Measurements from ENCODE around the gene GNB1L.
"Not testable (repeated sequence)": the region's sequence is repeated elsewhere in the genome, so short reads cannot be mapped to it uniquely, and the experiment has no call there.

Gene GNB1L

DNA sequence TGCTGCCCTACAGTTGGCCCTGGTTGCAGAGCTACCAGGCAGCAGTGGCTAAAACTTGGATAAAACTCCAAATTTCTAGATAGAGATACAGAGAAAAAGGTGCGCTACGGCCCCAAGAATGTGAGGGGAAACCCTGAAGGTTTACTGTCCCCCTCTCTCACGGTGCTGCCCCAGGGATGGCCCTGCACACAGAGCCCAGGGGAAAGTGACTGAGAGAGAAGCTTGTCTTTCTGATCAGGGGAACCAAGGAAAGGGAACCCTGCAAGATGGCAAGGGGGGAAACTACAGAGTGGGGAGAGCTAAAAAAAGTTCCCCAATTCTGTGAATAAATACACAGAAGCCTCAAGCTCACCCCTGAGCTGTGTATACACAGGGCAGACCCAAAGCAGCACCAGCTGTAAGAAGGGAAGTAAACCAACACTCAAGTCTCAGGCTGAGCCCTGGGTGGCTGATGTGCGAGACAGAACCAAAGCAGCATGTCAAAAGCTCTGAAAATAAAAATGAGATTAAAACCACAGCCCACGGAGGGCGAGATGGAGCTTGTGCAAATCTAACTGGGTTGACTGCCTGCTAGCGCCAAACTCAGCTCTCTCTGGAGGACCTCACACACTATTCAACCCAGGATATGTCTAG lies 22.1 kb downstream of the GNB1L start:
- no peak for DNase-seq (ENCODE audit: extremely low read depth, low read depth)
- TF ChIP-seq, protein P1, sequence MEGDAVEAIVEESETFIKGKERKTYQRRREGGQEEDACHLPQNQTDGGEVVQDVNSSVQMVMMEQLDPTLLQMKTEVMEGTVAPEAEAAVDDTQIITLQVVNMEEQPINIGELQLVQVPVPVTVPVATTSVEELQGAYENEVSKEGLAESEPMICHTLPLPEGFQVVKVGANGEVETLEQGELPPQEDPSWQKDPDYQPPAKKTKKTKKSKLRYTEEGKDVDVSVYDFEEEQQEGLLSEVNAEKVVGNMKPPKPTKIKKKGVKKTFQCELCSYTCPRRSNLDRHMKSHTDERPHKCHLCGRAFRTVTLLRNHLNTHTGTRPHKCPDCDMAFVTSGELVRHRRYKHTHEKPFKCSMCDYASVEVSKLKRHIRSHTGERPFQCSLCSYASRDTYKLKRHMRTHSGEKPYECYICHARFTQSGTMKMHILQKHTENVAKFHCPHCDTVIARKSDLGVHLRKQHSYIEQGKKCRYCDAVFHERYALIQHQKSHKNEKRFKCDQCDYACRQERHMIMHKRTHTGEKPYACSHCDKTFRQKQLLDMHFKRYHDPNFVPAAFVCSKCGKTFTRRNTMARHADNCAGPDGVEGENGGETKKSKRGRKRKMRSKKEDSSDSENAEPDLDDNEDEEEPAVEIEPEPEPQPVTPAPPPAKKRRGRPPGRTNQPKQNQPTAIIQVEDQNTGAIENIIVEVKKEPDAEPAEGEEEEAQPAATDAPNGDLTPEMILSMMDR (IDR thresholded peaks at IDR 0.05; ENCODE audit: low read depth, low read length), result no peak

DNA sequence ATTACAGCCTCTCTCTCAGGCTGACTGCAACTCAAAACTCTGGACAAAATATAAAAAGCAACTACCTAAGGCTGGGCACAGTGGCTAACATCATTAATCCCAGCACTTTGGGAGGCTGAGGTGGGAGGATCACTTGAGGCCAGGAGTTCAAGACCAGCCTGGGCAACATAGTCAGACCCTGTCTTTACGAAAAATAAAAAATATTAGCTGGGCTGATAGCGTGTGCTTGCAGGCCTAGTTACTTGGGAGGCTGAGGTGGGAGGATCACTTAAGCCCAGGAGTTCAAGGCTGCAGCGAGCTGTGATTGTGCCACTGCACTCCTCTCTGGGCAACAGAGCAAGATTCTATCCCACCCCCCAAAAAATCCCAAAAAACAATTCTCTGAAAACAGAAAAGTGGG lies 22.7 kb downstream of the GNB1L start:
- DNase-seq (ENCODE audit: extremely low read depth, low read depth), result not testable (repeated sequence)

DNA sequence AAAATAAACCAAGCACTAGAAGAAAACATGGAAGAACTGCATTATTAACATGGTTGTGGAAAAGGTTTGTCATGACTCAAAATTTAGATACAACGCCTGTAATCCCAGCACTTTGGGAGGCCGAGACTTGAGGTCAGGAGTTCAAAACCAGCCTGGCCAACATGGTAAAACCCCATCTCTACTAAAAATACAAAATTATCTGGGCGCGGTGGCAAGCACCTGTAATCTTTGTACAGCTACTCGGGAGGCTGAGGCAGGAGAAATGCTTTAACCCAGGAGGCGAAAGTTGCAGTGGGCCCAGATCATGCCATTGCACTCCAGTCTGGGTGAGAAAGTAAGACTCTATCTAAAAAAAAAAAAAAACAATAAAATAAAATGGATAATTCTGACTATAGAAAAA lies 23.7 kb downstream of the GNB1L start:
- DNase-seq (ENCODE audit: extremely low read depth, low read depth), result no peak
- TF ChIP-seq, protein P1 (IDR thresholded peaks at IDR 0.05; ENCODE audit: low read depth, low read length), result no peak

DNA sequence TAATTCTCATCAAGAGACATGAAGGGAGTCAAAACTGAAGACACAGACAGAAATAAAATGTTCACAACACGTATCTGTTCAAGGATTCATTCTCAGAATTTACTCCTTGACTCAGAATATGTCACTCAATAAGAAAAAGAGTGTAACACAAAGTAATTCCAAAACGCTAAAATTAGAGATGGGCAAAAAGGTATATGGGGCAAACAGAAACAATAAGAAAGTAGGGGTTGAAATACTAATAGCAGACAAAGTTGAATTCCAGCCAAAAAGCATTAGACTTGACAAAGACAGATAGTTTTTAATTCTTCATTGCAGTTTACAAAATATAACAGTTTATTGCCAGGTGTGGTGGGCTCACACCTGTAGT lies 26.7 kb downstream of the GNB1L start:
- TF ChIP-seq, protein P1 (IDR thresholded peaks at IDR 0.05; ENCODE audit: low read depth, low read length), result no peak
- no peak for DNase-seq (ENCODE audit: extremely low read depth, low read depth)

DNA sequence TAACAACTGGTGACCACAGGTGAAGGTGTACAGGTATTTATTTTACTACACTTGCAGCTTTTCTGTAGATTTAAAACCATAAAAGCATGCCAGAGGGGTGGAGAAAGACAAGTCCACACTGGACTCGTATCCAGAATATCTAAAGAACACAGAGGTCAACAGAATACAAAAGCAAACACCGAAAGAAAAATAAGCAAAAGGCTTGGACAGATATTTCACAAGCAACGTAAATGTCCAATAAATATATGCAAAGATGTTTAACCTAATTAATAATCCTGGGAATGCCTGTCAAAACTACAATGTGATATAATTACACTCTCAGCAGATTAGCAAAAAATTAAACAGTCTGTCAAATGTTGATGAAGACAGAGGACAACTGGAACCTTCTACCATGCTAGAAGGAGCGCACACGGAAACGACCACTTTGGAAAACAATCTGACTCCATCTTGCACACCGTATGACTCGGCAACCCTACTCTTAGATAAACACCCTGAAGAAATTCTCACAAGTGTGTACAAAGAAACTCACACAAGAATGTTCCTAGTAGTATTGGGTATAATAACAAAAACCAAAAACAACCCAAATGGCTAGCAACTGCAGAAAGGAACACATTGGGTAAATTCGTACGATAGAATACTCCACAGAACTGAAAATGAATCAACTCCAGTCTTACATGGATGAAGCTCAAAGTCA lies 27.2 kb downstream of the GNB1L start:
- TF ChIP-seq, protein P1 (IDR thresholded peaks at IDR 0.05; ENCODE audit: low read depth, low read length), result no peak
- DNase-seq (ENCODE audit: extremely low read depth, low read depth), result no peak

DNA sequence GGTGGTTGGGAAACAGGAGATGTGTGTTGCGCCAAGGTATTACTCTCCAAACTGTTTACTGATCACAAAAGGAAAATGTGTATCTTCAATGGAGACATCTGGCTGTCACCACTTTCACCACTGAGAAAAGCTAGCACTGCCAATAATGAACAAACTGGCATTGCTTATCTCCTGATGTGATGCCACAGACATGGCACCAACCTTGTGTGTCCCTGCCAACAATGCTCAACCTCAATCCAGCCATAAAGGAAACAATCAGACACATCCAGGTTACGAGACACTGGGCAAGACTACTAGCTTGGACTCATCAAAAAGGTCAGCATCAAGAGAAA lies 28.1 kb downstream of the GNB1L start:
- TF ChIP-seq, protein P1 (IDR thresholded peaks at IDR 0.05; ENCODE audit: low read depth, low read length), result no peak
- no peak for DNase-seq (ENCODE audit: extremely low read depth, low read depth)

DNA sequence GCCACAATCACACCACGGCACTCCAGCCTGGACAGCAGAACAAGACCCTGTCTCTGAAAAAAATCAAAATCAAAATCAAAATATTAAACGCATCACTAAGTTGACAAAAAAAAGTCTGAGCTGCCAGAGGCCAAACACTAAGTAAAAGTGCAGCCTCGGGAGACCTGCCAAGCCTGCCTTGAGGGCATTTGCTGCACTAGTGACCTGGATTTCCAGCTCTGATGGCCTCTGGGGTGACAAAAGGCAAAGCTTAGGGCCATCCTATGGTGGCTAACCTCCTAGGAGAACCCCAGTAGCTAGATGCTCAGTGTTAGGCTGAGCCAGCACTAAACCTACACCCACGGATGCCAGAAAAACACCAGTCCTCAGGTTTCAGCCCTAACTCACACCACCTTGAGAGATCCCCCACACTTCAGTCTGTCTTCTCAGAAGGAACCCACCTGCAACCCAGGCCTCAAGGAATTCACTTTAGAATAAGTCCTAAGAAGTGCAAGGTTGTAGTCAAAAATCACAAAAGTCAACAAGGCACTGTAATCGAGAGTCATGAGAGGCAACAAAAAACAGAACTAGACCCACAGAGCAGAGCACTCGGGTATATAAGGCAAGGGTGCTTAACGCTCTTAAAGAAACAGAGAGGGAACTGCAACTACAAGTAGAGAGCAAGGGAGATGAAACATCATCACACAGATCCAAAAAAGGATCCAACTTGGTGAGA lies 28.6 kb downstream of the GNB1L start:
- TF ChIP-seq, protein P1 (IDR thresholded peaks at IDR 0.05; ENCODE audit: low read depth, low read length), result no peak
- DNase-seq (ENCODE audit: extremely low read depth, low read depth), result no peak

Measured in AG09319 (cell line).